Stimulated activated naive CD4-positive, alpha-beta T cell (primary cell): ENCODE measurements around the gene STX10.
A peak's percentile ranks its signal among the peaks of the same experiment; 100 is the strongest.

Experiments used
- DNase-seq, 6 experiments: peaks; one replicate each; lab custom pipeline; 2025; lab: John Stamatoyannopoulos, UW

STX10 gene

DNA sequence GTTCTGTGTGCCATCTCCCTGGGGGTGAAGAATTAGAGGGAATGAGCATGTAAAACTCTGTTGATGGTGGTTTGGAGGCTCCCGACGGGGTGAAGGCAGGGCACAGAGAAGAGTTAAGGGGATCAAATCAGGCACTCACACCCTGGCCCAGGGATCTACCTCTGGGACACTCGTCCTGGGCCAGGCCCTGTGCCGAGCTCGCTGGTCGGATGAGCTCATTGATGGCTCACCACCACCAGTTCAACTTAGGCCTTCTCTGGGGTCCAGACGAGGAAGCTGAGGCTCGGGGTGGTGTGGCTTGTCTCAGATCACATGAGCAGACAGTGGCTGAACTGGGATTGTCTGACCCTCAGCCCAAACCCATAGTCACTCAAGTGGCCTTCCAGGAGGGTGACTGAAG lies 30.5 kb downstream of the STX10 start:
- DNase-seq = no peak

DNA sequence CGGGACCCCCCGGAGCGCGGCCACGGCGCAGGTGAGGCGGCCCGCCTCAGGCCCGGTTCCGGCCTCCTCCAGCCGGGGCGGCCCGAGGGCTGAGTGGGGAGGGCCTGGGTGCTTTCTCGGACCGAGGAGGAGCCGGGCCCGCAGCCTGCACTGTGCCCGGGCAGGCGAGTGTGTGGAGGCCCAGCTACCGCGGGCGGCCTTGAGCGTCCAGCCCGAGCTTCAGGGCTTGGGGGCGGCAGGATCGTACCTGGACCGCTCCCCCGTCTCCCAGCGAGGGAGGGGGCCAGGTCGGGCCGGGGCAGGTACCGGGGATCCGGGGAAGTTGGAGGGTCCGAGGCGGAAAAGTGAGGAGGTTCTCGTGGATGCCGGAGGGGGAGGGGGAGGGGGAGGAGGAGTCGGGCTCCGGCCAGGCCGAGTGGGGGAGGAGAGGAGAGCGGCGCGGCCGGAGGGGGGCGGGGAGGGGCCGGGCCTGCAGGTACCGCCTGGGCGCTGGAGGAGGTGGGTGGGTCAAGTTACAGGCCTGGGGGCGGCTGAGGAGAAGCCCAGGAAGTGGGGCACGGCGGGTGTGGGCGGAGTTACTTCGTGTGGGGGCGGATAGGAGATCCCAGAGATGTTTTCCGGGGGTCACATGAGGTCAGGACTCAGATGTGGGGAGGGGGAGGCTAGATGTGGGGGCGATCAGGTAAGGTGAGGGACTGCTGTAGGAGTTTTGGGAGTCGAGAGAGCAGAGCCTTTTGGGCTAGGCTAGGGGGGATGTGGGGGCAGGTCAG lies 31.6 kb downstream of the STX10 start:
- DNase-seq = peak in 2 of 6 experiments; percentile 32 to 40

DNA sequence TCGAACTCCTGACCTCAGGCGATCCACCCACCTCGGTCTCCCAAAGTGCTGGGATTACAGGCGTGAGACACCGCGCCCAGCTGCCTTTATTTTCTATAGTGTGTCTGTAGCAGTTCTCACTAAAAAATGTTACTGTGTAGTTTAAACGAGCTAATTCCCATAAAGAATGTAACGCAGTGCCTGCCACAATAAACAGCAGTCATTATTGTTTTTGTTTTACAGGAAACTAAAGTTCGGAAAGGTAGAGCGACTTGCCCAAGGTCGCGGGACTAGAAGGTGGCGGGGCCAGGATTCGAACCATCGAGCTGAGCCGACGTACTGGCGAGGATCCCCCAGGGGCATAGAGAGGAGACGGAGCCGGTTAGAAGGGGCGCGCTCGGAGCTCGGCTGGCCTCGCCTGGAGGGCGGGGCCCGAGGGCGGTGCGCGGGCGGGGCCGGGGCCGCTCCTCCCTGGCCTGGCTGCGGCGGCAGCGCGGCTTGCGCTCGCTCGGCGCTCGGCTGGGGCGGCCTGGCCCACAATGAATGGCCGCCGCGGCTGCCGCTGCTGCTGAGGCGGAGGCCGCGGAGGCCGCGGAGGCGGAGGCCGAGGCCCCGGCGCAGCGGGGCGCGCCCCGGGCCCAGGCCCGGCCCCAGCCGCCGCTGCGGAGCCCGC lies 32.3 kb downstream of the STX10 start, which contains the start of gene NACC1:
Gene NACC1 (plus strand): TSS at position 493 of the 652 bp plus-strand sequence. CDS start 16,944 bp downstream, outside the sequence.
- DNase-seq = peak; percentile 78 to 88 (median 80)

DNA sequence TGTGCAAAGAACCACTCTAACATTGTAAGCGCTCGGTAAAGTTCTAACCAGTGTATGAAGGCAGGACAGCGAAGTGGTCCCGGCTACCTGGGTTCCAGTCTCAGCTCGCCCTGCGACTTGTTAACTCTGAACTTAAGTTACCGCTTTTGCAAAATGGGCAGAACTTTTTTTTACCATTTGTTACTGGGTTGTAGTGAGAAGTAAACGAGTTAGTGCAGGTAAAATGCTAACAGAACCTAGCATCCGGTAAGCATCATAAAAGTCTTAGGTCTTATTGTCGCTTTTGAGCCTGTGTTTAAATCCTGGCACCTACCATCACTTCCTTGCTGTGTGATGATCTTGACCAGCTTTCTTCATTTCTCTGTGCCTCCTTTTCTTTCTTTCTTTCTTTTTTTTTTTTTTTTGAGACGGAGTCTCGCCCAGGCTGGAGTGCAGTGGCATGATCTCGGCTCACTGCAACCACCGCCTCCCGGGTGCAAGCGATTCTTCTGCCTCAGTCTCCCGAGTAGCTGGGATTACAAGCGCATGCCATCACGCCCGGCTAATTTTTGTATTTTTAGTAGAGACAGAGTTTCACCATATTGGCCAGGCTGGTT lies 32.9 kb downstream of the STX10 start:
- peak in 4 of 6 experiments; percentile 48 to 77 (median 62) for DNase-seq

DNA sequence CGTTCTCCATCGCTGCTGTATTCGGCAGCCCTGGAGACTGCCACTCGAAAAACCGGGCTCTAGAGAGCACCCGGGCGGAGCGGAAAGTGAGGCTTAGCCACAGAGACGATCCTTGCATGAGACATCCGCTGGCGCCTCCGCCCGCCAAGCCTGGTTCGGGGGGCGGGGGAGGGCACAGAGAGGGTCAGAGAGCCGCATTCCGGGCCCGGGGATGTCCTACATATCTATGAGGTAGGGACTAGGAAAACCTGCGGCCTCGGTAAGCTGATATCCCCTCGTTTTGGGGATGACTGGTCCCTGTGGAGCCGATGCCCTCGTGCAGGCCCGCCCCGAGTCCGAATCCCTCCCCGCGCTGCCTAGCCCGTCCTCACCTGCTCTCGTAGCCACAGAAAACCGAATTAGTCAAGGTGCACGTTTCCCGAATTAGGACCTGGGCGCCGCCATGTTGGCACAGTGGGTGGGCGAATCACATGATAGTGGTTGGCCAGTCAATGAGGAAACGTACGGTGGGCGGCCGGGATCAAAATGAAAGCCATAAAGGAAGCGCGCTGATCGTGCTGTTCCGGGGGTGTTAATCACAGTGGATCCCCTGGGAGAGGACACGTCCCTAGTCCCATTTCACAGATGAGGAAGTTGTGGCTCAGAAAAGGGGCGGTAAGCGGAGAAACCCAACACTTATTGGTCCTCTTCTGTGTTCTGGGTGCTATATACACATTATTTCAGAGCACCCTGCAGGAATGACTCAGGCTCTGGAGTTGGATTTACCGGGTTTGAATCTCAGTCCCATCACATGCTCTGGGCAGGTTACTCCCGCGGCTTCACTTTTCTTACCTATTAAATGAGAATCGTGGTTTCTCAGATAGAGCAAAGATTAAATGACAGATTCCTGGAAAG lies 33.6 kb downstream of the STX10 start, which contains the start of gene TRMT1:
Gene TRMT1 (minus strand): TSS at position 459 of the 894 bp plus-strand sequence. CDS start 341 bp downstream, at position 118.
- DNase-seq = peak; percentile 78 to 89 (median 85)

DNA sequence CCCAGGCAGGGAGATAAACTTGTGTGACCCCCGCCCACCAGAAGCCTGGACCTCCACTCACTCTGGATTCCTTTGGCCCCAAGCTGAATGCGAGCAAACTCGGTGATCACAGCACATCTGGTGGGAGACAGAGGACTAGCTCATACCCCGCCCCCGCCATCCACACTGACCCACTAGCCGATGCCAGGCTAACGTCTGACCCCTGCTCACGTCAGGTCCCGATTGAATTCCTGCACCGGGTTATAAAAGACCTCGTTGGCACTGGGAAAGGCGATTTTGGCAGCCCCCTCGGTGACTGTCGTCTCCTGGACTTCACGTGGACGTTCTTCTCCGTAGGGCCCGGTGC lies 34.3 kb downstream of the STX10 start:
- DNase-seq = no peak

DNA sequence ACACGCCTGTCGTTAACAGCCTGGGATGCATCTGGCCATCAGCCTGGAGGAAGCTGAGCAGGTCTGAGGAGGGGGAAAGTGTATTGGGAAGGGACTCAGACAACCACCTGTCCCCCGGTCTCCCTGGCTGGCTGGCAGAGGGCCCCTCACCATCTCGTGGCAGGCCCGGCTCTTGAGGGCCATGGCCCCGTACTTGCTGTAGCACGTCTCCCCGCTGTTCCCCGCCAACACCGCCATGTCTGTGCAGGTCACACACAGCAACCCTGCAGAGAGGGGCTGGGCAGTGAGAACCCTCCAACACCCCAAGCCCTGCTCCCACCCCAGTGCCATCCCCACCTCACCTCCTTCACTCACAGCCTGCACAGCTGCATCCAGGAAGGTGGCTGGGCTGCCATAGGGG lies 37.6 kb downstream of the STX10 start:
- no peak for DNase-seq

DNA sequence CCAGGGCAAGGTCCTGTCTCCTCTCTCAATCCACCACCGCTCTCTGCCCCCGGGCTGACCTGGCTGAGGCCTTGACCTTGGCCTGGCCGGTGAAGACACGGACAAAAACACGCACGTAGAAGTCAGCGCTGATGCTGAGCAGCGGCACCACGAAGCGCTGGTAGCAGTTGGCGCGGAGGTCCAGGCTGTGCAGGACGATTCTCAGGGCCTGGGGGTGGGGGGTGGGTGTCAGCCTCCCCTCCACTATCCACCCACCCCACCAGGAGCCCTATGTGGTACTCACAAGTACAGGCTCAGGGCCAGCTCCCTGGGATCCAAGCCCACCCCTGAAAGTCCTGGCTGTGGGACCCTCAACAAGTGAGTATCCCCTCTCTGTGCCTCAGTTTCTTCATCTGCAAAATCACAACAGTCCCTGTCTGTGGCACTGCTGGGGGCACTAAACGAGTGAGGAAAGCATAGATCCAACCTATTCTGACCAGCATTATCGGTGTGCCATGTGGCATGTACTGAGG lies 40.0 kb downstream of the STX10 start:
- DNase-seq = no peak

DNA sequence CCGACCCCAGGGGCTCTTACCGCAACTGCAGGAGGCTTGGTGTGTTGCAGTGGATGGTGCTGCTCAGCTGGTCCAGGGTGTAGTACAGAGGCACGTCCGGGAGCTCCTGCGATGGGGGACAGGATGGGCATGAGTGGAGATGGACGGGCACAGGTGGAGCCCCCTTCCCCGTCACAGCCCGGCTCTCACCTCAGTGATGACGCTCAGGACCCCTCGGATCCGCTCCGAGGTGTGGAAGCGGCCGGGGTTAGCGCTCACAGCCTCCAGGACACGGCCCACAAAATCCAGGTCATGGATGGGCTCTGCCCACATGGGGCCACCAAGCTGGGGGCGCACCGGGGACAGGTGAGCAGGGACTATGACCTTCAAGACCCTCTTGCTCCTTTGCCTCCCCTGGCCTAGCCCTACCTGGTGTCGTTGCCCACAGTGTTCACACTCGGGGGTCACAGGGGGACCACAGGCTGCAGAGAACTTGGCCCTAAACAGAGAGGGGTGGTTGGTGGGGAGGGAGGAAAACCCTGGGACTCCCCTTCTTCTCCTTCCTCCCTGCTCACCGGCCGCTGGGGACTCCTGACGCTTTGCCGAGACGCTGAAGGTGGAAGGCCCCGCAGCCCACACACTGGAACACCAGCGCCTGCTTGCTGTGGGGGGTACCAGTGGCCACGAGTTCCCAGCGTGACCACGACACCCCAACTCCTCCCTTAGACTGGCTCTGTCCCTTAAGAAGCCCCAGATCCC lies 40.6 kb downstream of the STX10 start:
- DNase-seq = no peak

DNA sequence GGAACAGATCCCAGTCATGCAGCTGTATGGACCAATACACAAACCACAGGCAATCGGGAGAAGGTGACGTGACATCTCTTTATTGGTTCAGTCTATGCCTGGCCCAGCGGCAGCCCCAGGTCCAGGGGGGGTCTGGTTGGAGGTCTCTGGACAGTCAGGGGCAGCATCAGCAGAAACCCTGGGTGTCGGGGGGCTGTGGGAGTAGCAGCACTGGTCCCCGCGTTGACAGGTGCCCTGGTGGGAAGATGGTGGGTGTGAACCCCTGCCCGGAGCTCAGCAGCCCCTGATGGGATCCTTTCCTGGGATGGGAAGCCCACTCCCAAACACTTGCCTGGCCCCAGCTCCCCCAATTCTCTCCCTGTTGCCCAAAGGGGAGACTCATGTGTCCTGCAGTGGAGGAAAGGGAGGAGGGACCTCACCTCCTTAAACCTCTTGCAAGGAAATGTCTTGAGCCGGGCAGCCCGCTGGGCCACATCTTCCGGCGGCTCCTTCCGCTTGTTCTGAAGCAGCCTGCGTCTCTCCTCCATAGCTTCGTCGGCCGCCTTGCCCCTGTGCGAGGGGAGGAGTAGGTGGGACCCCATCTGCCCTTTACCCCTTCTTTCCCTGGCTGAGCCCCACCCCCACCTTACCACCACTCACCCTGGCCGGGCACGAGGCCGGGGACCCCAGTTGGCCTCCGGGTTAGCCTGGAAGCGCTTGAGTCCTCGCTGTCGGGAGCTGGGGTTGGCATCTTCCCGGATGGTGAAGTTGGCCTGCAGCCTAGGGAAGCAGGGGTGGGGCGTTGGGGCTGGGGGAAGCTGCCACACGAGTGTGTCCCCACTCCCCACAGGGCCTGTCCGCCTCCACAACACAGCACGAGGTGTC lies 45.1 kb downstream of the STX10 start:
- DNase-seq = peak in 1 of 6 experiments; percentile 43

DNA sequence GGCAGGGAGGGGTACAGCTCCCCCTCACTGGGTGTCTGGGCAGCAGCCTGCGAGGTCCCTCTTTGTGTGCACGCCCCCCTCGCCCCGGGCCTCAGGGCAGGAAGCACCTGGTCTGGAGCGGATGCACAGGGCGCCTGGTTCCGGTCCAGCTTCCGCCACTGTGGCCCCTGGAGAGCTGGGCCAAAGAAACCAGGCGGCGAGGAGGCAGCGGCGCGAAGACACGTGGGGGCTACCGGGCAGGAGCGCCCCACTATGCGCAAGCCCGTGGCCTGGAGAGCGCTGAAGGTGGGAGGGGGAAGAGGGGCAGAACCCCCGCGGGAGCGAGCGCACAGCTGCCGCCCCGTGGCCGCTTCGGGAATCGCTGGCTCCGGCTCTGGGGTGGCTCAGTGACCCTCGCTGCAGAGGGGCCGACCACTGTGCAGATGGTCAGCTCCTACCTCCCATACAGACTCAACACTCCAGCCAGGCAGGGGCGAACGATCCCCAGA lies 45.8 kb downstream of the STX10 start:
- DNase-seq = peak; percentile 34 to 67 (median 58)

DNA sequence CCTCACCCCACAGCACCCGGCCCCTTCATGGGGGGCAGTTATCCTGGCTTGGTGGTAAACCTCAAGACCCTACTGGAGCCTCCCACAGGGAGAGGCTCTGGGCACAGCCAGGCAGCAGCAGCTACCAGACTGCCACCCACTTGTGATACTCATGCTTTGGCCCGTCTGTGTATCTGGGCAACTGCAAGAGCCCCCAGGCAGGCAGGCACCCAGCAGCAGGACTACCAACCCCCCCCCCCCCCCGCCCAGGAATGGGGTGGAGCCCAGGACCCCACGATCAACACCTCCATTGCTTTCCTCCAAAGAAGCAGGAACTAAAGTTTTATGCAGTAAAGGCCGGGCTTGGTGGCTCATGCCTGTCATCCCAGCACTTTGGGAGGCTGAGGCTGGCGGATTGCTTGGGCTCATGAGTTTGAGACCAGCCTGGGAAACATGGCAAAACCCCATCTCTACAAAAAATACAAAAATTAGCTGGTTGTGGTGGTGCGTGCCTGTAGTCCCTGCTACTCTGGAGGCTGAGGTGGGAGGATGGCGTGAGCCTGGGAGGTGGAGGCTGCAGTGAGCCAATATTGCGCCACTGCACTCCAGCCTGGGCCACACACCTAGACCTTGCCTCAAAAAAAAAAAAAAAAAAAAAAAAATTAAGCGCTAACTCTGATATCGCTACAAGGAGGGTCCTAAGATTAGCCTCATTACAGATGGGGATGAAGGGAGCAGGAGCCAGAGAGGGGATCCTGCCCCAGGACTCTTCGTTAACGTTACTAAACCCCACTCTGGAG lies 46.4 kb downstream of the STX10 start:
- no peak for DNase-seq

DNA sequence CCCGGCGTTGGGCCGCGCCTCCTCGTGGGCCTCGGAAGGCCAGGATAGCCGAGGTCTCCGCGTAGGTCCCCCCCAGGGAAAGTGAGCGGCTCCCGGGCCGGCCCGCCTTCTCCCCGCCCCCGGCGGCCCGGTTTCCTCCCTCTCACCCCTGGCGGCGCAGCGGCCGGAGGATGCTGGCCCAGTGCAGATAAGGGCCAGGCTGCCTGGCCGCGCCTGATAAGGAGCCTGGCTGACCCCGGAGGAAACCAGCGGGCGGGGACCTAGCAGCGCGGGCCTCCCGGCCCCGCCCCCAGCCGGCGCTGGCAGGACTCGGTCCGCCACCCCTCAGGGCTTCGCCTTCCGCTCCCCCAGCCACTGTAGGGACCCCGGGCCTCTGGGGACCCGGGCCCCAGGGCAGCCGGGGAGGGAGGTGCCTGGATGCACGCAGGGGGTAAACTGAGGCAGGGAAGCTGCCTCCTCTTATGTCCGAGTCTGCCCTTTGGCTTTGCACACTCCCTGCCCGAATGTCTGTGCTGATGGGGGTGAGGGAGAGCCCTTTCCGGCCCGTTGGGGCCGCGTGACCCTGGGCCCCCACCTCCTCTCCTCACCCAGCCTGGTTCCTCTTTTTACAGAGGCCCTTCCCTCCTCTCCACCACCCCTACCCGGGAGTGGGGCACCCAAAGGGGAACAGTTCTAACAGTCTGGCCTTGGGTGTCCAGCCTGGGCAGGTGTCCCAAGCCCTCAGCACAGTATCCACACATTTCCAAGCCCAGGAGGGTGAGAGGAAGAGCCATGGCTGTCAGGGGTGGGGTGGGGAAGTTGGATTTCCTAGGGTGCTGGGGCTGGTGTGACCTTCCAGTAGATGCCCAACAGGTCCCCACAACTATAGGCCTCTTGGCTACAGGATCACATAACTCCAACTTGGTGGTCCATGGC lies 47.3 kb downstream of the STX10 start, which contains the start of gene LYL1:
Gene LYL1 (minus strand): TSS at position 193 of the 915 bp plus-strand sequence. CDS start 1,687 bp downstream, outside the sequence.
- peak in 3 of 6 experiments; percentile 26 to 39 (median 28) for DNase-seq

DNA sequence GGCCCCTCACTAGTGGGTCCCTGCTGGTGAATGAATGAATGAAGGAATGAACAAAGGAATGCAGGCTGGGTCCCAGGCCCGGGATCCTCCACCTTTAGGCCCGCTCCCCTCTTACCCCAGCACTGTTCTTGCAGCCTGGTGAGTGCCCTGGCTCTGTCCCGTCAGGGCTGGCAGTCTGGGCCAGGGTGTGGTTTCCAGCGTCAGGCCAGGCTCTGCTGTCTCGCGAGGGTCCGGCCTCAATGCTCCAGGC lies 47.8 kb downstream of the STX10 start:
- no peak for DNase-seq

DNA sequence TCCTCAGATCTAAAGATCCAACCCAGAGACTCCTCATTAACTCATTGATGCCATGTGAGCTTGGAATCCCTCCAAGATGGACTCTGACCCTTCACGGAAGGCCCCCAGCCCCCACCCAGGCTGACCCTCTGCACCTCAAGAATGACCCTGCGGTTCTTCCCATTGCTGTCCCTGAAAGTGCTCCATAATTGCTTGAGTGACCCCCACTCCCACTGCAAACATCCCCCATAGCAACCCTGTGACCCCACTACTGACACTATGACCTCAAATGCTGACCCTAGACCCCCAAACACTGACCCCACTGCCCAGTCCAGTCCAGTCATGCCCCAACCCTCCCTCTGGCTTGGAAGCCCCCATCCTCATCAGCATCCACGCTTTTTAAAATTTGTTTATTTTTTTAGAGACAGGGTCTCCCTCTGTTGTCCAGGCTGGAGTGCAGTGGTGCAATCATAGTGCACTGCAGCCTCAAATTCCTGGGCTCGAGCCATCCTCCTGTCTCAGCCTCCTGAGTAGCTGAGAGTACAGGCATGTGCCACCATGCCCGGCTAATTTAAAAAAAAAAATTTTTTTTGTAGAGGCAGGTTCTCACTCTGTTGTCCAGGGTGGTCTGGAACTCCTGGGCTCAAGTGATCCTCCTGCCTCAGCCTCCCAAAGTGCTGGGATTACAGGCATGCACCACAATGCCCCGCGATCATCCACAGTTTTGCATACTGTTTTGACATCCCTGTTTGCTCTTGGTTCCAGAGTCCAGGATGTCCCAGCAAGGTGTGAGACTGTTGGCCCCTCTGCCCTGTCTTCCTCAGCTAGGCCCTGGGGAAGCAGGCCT lies 48.4 kb downstream of the STX10 start:
- no peak for DNase-seq

DNA sequence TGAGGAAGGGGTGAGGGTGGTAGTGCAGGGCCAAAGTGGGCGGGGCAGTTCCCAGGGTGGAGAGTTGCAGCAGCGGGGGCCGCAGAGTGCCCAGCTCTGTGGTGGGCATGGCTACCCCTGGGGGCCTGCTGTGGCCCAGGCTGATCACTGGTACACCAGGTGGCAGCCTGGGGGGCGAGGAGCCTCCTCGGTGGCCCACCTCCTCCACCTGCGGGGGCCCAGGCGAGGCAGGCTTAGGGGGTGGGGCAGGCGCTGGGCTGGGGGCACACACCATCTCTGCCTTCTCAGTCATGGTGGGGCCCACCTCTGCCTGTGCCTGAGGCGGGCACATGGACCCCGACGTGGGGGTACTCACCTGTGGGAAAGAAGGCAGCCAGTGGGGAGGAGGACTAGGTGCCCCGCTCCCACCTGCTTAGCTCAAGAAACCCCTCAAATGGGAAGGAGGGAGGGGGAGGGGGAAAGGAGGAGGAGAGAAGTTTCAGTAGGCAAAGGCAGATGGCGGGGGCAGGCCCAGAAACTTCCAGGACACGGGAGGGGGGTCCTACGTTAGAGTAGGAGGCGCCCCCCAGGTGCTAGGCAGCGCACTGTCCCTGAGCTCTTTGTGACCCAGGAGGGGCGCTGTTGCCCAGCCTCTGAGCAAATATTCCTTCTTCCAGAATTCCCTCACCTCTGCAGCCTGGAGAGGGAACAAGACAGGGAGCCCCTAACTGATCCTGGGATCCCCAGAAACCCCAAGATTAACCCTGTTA lies 49.2 kb downstream of the STX10 start:
- no peak for DNase-seq
